NCI-H2107 (cell line): ENCODE data around the gene CATSPERZ.

Experiments
- DNase-seq: peaks from one replicate; lab custom pipeline; 2025; lab: John Stamatoyannopoulos, UW

The CATSPERZ gene

GRCh38 chr11:64342869-64343745 lies 42.9 kb downstream of the CATSPERZ start:
- DNase-seq, result no peak

DNA sequence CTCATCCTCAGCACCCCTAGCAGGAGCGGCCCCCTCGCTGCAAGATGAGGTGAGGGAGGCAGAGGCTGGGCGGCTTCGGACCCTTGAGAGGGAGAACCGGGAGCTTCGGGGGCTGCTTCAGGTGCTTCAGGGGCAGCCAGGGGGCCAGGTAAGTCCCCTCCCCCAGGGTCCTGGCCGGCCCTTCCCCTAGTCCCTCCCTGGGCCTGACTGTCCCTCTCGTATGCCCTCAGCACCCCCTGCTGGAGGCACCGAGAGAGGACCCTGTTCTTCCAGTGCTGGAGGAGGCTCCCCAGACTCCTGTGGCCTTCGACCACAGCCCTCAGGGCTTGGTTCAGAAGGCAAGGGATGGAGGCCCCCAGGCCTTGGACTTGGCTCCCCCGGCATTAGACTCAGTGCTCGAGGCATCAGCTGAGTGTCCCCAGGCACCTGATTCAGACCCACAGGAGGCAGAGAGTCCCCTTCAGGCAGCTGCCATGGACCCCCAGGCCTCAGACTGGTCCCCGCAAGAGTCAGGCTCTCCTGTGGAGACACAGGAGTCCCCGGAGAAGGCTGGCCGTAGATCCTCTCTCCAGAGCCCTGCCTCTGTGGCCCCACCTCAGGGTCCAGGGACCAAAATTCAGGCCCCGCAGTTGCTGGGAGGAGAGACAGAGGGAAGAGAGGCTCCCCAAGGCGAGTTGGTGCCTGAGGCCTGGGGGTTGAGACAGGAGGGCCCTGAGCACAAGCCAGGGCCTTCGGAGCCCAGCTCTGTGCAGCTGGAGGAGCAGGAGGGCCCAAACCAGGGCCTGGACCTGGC lies 43.8 kb downstream of the CATSPERZ start:
- no peak for DNase-seq

GRCh38 chr11:64344787-64345186 lies 44.6 kb downstream of the CATSPERZ start:
- no peak for DNase-seq

DNA sequence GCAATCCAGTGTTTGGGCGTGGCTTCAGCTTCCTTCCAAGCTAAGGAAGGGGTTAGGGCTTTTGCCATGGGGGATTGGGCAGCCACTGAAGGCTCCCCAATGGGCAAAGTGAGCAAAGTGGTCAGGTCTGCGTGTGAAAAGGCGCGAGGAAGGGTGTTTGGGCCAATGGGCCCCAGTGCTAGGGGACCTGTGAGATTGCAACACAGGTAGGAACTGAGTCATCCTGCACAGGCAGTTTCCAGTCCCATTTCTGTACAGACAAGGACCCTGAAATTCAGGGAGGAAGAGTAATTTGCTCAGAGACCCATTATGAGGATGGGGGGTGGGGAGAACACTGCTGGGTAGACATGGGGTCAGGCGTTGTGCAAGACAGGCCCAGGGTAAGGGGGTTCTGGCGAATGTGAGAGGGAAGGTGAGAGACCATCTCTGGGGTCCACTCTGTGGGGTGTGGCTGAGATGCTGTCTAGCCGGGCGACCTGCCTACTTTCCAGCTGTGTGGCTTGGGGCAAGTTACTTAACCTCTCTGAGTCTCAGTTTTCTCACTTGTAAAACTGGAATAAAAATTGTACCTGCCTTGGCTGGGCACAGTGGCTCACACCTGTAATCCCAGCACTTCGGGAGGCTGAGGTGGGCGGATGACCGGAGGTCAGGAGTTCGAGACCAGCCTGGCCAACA lies 47.2 kb downstream of the CATSPERZ start:
- DNase-seq, result no peak

DNA sequence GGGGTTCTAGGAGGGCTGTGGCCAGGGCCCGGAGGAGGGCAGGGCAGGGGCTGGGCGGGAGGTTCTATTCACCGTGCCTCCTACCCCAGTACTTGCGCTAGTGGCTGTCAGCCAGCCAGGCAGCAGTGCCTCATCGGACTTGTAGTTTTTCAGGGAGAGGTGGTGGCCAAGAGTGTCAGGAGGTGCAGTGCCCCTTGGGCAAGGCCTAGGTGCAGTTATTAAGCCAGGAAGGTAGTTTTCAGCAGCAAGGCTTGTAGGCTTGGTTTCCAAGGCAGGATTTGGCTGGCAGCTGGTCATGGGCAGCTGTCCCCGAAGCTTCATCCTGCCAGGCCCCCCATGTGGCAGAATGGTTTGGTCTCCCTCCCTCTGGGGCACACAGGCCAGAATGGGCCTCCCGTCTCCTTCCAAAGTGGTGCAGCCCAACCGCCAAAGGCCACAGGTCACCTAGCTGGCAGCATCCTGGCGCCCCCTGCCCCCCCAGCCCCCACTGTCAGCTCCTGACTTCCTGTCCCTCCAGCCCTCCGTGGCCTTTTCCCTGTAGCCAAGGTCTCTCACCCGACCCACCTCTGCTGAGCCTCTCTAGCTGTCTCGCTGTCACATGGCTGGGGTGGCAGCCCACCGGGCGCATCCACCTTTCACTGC lies 48.3 kb downstream of the CATSPERZ start:
- no peak for DNase-seq

DNA sequence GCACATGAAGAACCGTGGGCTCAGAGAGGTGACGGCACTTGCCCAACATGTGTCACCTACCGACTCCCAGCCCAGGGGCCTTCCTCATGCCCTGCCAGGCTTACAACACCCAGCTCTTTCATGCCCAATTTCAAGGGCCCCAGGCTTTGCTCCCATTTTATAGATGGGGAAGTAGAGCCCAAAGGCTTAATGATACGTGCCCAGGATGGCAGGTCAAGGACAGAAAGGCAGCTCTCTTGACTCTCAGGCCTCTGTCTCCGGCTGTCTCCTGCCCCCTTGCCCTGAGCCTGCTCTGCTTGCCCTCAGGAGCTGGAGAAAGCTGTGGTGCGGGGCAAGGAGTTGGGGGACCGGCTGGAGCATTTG lies 48.8 kb downstream of the CATSPERZ start:
- no peak for DNase-seq

- no peak for DNase-seq
Observed at GRCh38 chr11:64349404-64349803, 49.2 kb downstream of the CATSPERZ start.

GRCh38 chr11:64351136-64351631 lies 51.0 kb downstream of the CATSPERZ start:
- DNase-seq, result no peak

DNA sequence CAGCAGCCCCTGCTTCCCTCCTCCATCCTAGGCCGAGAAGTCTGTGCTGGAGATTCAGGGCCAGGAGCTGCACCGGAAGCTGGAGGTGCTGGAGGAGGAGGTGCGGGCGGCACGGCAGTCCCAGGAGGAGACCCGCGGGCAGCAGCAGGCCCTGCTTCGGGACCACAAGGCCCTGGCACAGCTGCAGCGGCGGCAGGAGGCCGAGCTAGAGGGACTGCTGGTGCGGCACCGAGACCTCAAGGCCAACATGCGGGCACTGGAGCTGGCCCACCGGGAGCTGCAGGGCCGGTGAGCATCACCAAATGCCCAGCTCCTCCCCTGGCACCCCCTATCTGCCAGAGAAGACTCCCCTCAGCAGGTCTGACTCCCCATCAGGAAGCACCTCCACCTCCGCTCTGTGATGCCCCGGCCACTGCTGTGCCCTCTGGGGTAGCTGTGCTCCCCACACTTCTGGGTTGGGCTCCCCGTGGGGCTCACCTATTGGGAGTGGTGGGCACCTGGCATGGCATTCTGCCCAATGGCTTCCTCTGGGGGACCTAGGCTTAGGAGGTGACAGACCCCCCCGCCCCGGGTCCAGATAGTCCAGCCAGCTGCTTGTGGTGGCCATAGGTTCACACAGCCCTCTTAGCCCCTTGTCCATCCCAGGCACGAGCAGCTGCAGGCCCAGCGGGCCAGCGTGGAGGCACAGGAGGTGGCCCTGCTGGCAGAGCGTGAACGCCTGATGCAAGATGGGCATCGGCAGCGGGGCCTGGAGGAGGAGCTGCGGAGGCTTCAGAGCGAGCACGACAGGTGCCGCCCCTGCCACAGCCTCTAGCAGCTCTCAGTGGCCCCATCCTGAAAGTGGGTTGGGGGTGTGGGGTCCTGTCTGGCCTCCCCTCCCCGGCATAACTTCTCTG lies 52.2 kb downstream of the CATSPERZ start:
- DNase-seq, result no peak

- DNase-seq, result no peak
Observed at GRCh38 chr11:64352995-64353714, 53.0 kb downstream of the CATSPERZ start.

DNA sequence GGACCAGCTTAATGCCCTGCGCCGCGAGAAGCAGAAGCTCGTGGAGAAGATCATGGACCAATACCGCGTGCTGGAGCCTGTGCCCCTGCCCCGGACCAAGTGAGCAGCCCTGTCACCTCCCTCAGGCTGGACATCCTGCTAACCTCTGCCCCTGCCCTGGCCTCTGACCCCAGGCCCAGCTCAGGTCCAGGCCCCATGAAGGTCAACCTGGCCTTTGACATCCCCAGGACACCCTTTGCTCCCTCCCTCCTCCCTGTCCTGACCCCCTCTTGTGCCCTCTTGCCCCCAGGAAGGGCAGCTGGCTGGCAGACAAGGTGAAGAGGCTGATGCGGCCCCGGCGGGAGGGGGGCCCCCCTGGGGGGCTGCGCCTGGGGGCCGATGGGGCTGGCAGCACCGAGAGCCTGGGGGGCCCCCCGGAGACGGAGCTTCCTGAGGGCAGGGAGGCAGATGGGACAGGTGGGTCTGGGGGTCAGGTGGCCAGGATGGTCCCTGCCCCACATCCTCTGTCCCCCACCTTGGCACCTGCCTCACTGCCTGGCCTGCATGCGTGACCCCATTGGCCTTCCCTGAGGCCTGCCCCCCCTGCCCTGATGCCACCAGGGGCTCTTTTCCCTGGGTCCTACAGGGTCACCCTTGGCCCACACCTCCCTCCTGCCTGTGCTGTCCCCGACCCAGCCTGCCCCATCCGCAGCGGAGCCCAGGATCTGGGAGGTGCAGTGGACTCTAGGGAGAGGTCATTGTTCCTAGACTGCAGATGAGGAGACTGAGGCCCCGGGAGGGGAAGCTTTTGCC lies 53.8 kb downstream of the CATSPERZ start:
- no peak for DNase-seq
